ENCODE results near the gene C21orf91.

C21orf91 gene

GRCh38 chr21:17818186-17819113 is 706 bp downstream of the C21orf91 start:
- no peak for TF ChIP-seq CTCF (IDR thresholded peaks at IDR 0.05; ENCODE audit: low read depth, low read length)
- no peak for DNase-seq (ENCODE audit: extremely low read depth, low read depth)

GRCh38 chr21:17813353-17813752 is 5.8 kb downstream of the C21orf91 start:
- no peak for TF ChIP-seq CTCF (IDR thresholded peaks at IDR 0.05; ENCODE audit: low read depth, low read length)
- no peak for DNase-seq (ENCODE audit: extremely low read depth, low read depth)

- no peak for TF ChIP-seq CTCF (IDR thresholded peaks at IDR 0.05; ENCODE audit: low read depth, low read length)
- no peak for DNase-seq (ENCODE audit: extremely low read depth, low read depth)
Measured at GRCh38 chr21:17805966-17806365, 13.2 kb downstream of the C21orf91 start.

- DNase-seq (ENCODE audit: extremely low read depth, low read depth): no peak
Measured at GRCh38 chr21:17803536-17803935, 15.6 kb downstream of the C21orf91 start.

GRCh38 chr21:17802572-17802971 is 16.6 kb downstream of the C21orf91 start:
- TF ChIP-seq CTCF (IDR thresholded peaks at IDR 0.05; ENCODE audit: low read depth, low read length): no peak
- no peak for DNase-seq (ENCODE audit: extremely low read depth, low read depth)

More at GRCh38 chr21:17803536-17803935, 15.6 kb downstream of the C21orf91 start:
- TF ChIP-seq CTCF (IDR thresholded peaks at IDR 0.05; ENCODE audit: low read depth, low read length): no peak

GRCh38 chr21:17799414-17800164 is 19.6 kb downstream of the C21orf91 start:
- TF ChIP-seq CTCF (IDR thresholded peaks at IDR 0.05; ENCODE audit: low read depth, low read length): no peak
- no peak for DNase-seq (ENCODE audit: extremely low read depth, low read depth)

GRCh38 chr21:17798796-17799195 is 20.4 kb downstream of the C21orf91 start:
- no peak for DNase-seq (ENCODE audit: extremely low read depth, low read depth)
- no peak for TF ChIP-seq CTCF (IDR thresholded peaks at IDR 0.05; ENCODE audit: low read depth, low read length)

All from AG09319 (cell line).